Neural cell (in vitro differentiated cells): ENCODE results near the gene PRRG3. TPM values are rescaled to one million over a fixed set of nuclear protein-coding genes. Genes with fewer than 3 reads are reported as not detected.

ENCODE experiments used
- H2AFZ ChIP-seq: fragments of 200-600, 300-800 bp; sonication (generic), shearing (Covaris generic); 2 replicates; pipeline ENCODE4 v1.6.0; 2014; ENCODE audit warnings: low read depth, mild to moderate bottlenecking, antibody characterized with exemption, low read length, moderate library complexity
- H3F3A ChIP-seq: fragments of 200-600 bp; shearing (Covaris generic); 2 replicates; pipeline ENCODE4 v1.6.1; 2016; ENCODE audit warnings: mild to moderate bottlenecking, moderate library complexity, mixed read lengths, antibody characterized with exemption, low read length; ENCODE audit not compliant: insufficient read depth, poor library complexity, severe bottlenecking
- H3K27ac ChIP-seq: fragments of 200-600, 300-800 bp; sonication (generic), shearing (Covaris generic); 2 replicates; pipeline ENCODE4 v1.5.1; 2014; ENCODE audit warnings: mild to moderate bottlenecking, low read length, moderate library complexity
- H3K27me3 ChIP-seq: fragments of 300-800, 200-600 bp; sonication (generic), shearing (Covaris generic); 2 replicates; pipeline ENCODE4 v1.6.0; 2014; ENCODE audit warnings: mild to moderate bottlenecking, low read depth, low read length, moderate library complexity; ENCODE audit not compliant: insufficient read depth
- H3K36me3 ChIP-seq: fragments of 300-800, 200-600 bp; sonication (generic), shearing (Covaris generic); 2 replicates; pipeline ENCODE4 v1.5.1; 2014; ENCODE audit warnings: mild to moderate bottlenecking, antibody characterized with exemption, low read length, moderate library complexity; ENCODE audit not compliant: insufficient read depth
- H3K4me2 ChIP-seq: fragments of 300-800, 200-600 bp; sonication (generic), shearing (Covaris generic); 2 replicates; pipeline ENCODE4 v1.6.0; 2014; ENCODE audit warnings: mild to moderate bottlenecking, low read length
- H3K4me3 ChIP-seq: fragments of 300-800, 200-600 bp; sonication (generic), shearing (Covaris generic); 2 replicates; pipeline ENCODE4 v1.5.1; 2014; ENCODE audit warnings: mild to moderate bottlenecking, low read length, moderate library complexity
- H3K79me2 ChIP-seq: fragments of 200-600 bp; shearing (Covaris generic); replicated peaks from 2 replicates; pipeline ENCODE4 v1.6.0; 2014; ENCODE audit warnings: mild to moderate bottlenecking, low read length, moderate library complexity; ENCODE audit not compliant: insufficient read depth
- H3K9ac ChIP-seq: fragments of 300-800, 200-600 bp; sonication (generic), shearing (Covaris generic); 2 replicates; pipeline ENCODE4 v1.6.1; 2016; ENCODE audit warnings: mild to moderate bottlenecking, low read length, mixed read lengths
- H3K9me2 ChIP-seq: fragments of 200-600 bp; shearing (Covaris generic); 2 replicates; pipeline ENCODE4 v1.6.1; 2016; ENCODE audit warnings: mild to moderate bottlenecking, low read length, mixed read lengths; ENCODE audit not compliant: insufficient read depth
- H3K9me3 ChIP-seq: fragments of 200-600, 300-800 bp; sonication (generic), shearing (Covaris generic); 2 replicates; pipeline ENCODE4 v1.6.1; 2016; ENCODE audit warnings: mild to moderate bottlenecking, mixed run types, low read length, moderate library complexity, mixed read lengths
- H4K20me1 ChIP-seq: fragments of 200-600 bp; shearing (Covaris generic); 2 replicates; pipeline ENCODE4 v1.6.1; 2016; ENCODE audit warnings: mild to moderate bottlenecking, mixed run types; ENCODE audit not compliant: insufficient read depth
- EP300 ChIP-seq: fragments of 450-650 bp; conservative IDR thresholded peaks from 2 replicates; pipeline ENCODE4 v1.6.1; 2014; ENCODE audit warnings: antibody characterized with exemption, mild to moderate bottlenecking, moderate library complexity; ENCODE audit not compliant: poor library complexity, severe bottlenecking
- EZH2 ChIP-seq: fragments of 200-600, 300-800 bp; shearing (Covaris generic), sonication (generic); IDR thresholded peaks from 2 replicates; pipeline ENCODE4 v1.6.1; 2014; ENCODE audit warnings: antibody characterized with exemption, low read length, borderline replicate concordance, mild to moderate bottlenecking; ENCODE audit not compliant: insufficient read depth, poor library complexity, severe bottlenecking
- MXI1 ChIP-seq: fragments of 450-650 bp; conservative IDR thresholded peaks from 2 replicates; pipeline ENCODE4 v1.6.1; 2014; ENCODE audit warnings: antibody characterized with exemption, mild to moderate bottlenecking; ENCODE audit not compliant: poor library complexity, severe bottlenecking
- POLR2AphosphoS5 ChIP-seq: IDR thresholded peaks from 2 replicates; pipeline ENCODE4 v1.6.1; 2012
- RAD21 ChIP-seq: fragments of 450-650 bp; conservative IDR thresholded peaks from 2 replicates; pipeline ENCODE4 v1.6.1; 2014; ENCODE audit warnings: antibody characterized with exemption, mild to moderate bottlenecking, moderate library complexity
- SMC3 ChIP-seq: fragments of 450-650 bp; conservative IDR thresholded peaks from 2 replicates; pipeline ENCODE4 v1.6.1; 2014; ENCODE audit warnings: antibody characterized with exemption, mild to moderate bottlenecking, moderate library complexity; ENCODE audit not compliant: poor library complexity
- TAF1 ChIP-seq: IDR thresholded peaks from 2 replicates; pipeline ENCODE4 v1.6.1; 2012; ENCODE audit warnings: low read depth
- polyA plus RNA-seq: library from polyadenylated mRNA; depleted of rRNA; stranded (reverse); fragments of >200 nt; gene quantifications from 2 replicates; pipeline ENCODE4 v1.2.3, GENCODE V29; 2014
- TF ChIP-seq, protein P1 (sequence below): IDR thresholded peaks from 2 replicates; pipeline ENCODE4 v1.6.1; 2012; ENCODE audit warnings: borderline replicate concordance
- TF ChIP-seq, protein P2 (sequence below): fragments of 450-650 bp; IDR thresholded peaks from 2 replicates; pipeline ENCODE4 v1.5.1; 2014; ENCODE audit warnings: antibody characterized with exemption, mild to moderate bottlenecking, moderate library complexity; ENCODE audit not compliant: poor library complexity, severe bottlenecking

Gene PRRG3
- polyA plus RNA-seq, 1 donor from 2014 or later, result not detected

DNA sequence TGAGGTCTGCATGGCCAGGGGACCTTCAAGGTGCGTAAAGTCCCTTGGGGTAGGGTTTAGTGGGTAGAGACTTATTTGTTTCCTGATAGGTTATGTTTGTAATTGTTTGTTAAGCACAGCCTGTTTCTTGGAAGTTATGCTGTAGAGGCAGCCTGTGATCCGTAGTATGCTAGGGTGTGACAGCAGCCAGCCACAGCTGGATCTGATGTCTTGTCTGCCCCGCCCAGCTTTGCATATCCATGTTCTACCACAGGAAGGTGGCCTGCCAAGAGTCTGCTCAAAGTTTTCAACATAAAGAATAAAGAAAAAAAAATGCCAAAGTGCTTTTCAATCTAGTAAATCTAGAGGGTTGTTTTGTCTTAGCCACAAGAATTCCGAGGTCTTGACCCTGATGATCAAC, 19.1 kb upstream of the PRRG3 start:
- TF ChIP-seq SMC3, result no peak
- no peak for TF ChIP-seq EZH2
- TF ChIP-seq, protein P1, sequence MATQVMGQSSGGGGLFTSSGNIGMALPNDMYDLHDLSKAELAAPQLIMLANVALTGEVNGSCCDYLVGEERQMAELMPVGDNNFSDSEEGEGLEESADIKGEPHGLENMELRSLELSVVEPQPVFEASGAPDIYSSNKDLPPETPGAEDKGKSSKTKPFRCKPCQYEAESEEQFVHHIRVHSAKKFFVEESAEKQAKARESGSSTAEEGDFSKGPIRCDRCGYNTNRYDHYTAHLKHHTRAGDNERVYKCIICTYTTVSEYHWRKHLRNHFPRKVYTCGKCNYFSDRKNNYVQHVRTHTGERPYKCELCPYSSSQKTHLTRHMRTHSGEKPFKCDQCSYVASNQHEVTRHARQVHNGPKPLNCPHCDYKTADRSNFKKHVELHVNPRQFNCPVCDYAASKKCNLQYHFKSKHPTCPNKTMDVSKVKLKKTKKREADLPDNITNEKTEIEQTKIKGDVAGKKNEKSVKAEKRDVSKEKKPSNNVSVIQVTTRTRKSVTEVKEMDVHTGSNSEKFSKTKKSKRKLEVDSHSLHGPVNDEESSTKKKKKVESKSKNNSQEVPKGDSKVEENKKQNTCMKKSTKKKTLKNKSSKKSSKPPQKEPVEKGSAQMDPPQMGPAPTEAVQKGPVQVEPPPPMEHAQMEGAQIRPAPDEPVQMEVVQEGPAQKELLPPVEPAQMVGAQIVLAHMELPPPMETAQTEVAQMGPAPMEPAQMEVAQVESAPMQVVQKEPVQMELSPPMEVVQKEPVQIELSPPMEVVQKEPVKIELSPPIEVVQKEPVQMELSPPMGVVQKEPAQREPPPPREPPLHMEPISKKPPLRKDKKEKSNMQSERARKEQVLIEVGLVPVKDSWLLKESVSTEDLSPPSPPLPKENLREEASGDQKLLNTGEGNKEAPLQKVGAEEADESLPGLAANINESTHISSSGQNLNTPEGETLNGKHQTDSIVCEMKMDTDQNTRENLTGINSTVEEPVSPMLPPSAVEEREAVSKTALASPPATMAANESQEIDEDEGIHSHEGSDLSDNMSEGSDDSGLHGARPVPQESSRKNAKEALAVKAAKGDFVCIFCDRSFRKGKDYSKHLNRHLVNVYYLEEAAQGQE, result no peak
- no peak for TF ChIP-seq RAD21
- TF ChIP-seq, protein P2, sequence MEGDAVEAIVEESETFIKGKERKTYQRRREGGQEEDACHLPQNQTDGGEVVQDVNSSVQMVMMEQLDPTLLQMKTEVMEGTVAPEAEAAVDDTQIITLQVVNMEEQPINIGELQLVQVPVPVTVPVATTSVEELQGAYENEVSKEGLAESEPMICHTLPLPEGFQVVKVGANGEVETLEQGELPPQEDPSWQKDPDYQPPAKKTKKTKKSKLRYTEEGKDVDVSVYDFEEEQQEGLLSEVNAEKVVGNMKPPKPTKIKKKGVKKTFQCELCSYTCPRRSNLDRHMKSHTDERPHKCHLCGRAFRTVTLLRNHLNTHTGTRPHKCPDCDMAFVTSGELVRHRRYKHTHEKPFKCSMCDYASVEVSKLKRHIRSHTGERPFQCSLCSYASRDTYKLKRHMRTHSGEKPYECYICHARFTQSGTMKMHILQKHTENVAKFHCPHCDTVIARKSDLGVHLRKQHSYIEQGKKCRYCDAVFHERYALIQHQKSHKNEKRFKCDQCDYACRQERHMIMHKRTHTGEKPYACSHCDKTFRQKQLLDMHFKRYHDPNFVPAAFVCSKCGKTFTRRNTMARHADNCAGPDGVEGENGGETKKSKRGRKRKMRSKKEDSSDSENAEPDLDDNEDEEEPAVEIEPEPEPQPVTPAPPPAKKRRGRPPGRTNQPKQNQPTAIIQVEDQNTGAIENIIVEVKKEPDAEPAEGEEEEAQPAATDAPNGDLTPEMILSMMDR, result no peak
- TF ChIP-seq EP300, result no peak
- no peak for TF ChIP-seq TAF1
- TF ChIP-seq POLR2AphosphoS5, result no peak
- TF ChIP-seq MXI1, result no peak
- H3K4me2 ChIP-seq, result no peak overlapping the region
- H3K79me2 ChIP-seq, result no peaks in the 10 kb centered on the region
- H3K4me3 ChIP-seq, result no peak overlapping the region
- no peaks in the 10 kb centered on the region for H3K36me3 ChIP-seq
- H3K9me3 ChIP-seq, result no peaks in the 10 kb centered on the region
- no peaks in the 10 kb centered on the region for H3K27me3 ChIP-seq
- H3K9me2 ChIP-seq, result no peaks in the 10 kb centered on the region
- no peak overlapping the region for H3K27ac ChIP-seq
- no peak overlapping the region for H2AFZ ChIP-seq
- no peak overlapping the region for H3K9ac ChIP-seq
- no peaks in the 10 kb centered on the region for H4K20me1 ChIP-seq
- no peaks in the 10 kb centered on the region for H3F3A ChIP-seq

DNA sequence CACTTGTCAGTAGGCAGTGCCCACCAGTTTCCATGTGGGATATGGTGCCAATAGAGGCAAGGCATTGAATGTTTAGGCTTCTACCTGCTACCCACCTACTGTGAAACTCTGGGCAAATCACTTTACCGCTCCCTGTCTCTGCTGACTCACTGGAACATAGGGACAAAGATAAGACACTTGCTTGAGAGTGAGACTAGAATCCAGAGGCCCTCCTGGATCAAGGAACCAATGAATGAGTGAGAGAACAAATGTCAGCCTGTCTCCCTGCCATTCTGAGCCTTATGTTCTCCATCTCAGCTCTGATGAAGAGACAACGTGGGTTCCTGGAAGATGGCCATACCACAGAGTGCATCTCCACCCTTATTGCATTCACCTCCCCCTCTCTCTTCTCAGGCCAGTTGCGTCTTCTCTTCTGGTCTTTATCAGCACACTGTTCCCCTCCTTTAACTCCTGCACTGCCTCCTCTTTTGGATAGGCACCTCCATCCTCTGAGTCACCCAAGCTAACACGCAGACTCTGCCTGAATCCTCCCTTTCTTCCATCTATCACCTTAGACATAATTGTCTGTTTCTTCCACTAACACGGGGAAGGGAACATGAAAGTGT, 15.4 kb upstream of the PRRG3 start:
- Histone ChIP-seq H3K36me3 (no peaks in the 10 kb centered on the region), H3K4me2 (no peak overlapping the region), H3K9me3 (no peaks in the 10 kb centered on the region), H2AFZ (no peak overlapping the region), H3K9ac (no peak overlapping the region), H3K4me3 (no peak overlapping the region), H4K20me1 (no peaks in the 10 kb centered on the region), H3K27ac (no peak overlapping the region), H3K79me2 (no peaks in the 10 kb centered on the region), H3F3A (no peaks in the 10 kb centered on the region), H3K27me3 (no peaks in the 10 kb centered on the region), H3K9me2 (no peaks in the 10 kb centered on the region)
- TF ChIP-seq EP300, result no peak
- no peak for TF ChIP-seq SMC3
- no peak for TF ChIP-seq RAD21
- no peak for TF ChIP-seq EZH2
- no peak for TF ChIP-seq POLR2AphosphoS5
- TF ChIP-seq, protein P2, result no peak
- no peak for TF ChIP-seq TAF1
